ENCODE data around the gene DIO2.

- TF ChIP-seq CTCF (IDR thresholded peaks at IDR 0.05) = no peak
- no peak for TF ChIP-seq POLR2A (IDR thresholded peaks at IDR 0.05)
- TF ChIP-seq POLR2AphosphoS5 (IDR thresholded peaks at IDR 0.05) = no peak
These were observed 706 bp upstream of the DIO2 start for GRCh38 chr14:80212023-80212397.

Measured in prostate gland (tissue), 2 donors.